ENCODE measurements around the gene POLD4. TPM values are rescaled to one million over a fixed set of nuclear protein-coding genes. Genes with fewer than 3 reads are reported as not detected.
A peak's percentile ranks its signal among the peaks of the same experiment; 100 is the strongest.

The POLD4 gene
- total and polyA plus RNA-seq, 2 of the 13 experiments (the other 11 are each of a cell fraction or from before 2014, with no cell fraction given) = 10.5 to 27.4 TPM

DNA sequence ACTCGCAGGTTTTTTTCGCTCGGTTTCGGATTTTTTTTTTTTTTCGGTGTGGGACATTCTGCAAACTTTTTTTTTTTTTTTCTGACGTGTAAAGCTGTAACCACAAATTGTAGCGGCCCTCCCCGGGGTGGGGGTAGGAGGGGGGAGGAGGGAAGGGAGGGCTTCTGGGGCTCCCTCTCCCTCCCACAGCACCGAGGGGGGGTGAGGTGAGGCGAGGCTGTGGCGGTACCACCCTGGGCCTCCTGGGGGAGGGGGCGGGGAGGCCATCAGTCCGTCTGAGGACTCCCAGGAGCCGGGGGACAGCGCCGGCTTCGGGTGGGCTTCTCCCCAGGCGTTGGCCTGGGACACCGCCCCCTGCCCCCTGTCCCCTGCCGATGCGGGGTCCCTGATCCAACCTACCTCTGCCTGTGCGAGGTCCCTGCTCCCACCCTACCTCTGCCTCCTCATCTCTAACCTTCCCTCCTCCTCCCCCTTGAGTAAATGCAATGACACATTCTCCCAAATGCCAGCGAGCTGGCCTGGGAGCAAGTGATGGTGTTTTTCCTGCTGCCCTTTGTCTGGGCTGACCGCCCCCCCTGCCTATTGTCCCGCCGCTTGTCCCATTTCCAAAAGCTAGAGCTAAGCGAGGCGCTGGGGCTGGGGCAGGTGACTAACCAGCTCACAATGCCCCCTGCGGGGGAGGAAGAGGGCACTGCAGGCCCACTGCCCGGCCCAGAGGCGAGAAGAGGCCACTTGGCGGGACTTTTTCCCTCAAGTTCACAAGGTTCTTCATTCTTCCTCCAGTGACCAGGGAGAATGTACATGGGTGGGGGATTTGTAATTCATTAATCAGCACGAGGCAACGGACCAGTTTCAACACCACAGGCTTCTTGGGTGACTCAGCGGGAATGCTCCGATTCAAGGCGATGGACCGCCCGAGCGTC lies 20.6 kb upstream of the POLD4 start (continued):
- TF ChIP-seq, protein P1, sequence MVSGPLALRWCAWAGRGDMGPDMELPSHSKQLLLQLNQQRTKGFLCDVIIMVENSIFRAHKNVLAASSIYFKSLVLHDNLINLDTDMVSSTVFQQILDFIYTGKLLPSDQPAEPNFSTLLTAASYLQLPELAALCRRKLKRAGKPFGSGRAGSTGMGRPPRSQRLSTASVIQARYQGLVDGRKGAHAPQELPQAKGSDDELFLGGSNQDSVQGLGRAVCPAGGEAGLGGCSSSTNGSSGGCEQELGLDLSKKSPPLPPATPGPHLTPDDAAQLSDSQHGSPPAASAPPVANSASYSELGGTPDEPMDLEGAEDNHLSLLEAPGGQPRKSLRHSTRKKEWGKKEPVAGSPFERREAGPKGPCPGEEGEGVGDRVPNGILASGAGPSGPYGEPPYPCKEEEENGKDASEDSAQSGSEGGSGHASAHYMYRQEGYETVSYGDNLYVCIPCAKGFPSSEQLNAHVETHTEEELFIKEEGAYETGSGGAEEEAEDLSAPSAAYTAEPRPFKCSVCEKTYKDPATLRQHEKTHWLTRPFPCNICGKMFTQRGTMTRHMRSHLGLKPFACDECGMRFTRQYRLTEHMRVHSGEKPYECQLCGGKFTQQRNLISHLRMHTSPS (CRISPR knock-in tag; IDR thresholded peaks at IDR 0.05; ENCODE audit: low read depth) = no peak
- TF ChIP-seq, protein P2, sequence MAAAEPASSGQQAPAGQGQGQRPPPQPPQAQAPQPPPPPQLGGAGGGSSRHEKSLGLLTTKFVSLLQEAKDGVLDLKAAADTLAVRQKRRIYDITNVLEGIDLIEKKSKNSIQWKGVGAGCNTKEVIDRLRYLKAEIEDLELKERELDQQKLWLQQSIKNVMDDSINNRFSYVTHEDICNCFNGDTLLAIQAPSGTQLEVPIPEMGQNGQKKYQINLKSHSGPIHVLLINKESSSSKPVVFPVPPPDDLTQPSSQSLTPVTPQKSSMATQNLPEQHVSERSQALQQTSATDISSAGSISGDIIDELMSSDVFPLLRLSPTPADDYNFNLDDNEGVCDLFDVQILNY (CRISPR knock-in tag; conservative IDR thresholded peaks at IDR 0.05) = no peak
- TF ChIP-seq, protein P3, sequence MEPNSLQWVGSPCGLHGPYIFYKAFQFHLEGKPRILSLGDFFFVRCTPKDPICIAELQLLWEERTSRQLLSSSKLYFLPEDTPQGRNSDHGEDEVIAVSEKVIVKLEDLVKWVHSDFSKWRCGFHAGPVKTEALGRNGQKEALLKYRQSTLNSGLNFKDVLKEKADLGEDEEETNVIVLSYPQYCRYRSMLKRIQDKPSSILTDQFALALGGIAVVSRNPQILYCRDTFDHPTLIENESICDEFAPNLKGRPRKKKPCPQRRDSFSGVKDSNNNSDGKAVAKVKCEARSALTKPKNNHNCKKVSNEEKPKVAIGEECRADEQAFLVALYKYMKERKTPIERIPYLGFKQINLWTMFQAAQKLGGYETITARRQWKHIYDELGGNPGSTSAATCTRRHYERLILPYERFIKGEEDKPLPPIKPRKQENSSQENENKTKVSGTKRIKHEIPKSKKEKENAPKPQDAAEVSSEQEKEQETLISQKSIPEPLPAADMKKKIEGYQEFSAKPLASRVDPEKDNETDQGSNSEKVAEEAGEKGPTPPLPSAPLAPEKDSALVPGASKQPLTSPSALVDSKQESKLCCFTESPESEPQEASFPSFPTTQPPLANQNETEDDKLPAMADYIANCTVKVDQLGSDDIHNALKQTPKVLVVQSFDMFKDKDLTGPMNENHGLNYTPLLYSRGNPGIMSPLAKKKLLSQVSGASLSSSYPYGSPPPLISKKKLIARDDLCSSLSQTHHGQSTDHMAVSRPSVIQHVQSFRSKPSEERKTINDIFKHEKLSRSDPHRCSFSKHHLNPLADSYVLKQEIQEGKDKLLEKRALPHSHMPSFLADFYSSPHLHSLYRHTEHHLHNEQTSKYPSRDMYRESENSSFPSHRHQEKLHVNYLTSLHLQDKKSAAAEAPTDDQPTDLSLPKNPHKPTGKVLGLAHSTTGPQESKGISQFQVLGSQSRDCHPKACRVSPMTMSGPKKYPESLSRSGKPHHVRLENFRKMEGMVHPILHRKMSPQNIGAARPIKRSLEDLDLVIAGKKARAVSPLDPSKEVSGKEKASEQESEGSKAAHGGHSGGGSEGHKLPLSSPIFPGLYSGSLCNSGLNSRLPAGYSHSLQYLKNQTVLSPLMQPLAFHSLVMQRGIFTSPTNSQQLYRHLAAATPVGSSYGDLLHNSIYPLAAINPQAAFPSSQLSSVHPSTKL (CRISPR knock-in tag; IDR thresholded peaks at IDR 0.05) = no peak; the same call in 1 of the 2 replicates
- no peak for TF ChIP-seq ZNF350 (CRISPR knock-in tag; IDR thresholded peaks at IDR 0.05; ENCODE audit: borderline replicate concordance, low read depth)
- peak; percentile 35; the same call in 1 of the 2 replicates for TF ChIP-seq TAF1 (CRISPR knock-in tag; IDR thresholded peaks at IDR 0.05)
- TF ChIP-seq, protein P4, sequence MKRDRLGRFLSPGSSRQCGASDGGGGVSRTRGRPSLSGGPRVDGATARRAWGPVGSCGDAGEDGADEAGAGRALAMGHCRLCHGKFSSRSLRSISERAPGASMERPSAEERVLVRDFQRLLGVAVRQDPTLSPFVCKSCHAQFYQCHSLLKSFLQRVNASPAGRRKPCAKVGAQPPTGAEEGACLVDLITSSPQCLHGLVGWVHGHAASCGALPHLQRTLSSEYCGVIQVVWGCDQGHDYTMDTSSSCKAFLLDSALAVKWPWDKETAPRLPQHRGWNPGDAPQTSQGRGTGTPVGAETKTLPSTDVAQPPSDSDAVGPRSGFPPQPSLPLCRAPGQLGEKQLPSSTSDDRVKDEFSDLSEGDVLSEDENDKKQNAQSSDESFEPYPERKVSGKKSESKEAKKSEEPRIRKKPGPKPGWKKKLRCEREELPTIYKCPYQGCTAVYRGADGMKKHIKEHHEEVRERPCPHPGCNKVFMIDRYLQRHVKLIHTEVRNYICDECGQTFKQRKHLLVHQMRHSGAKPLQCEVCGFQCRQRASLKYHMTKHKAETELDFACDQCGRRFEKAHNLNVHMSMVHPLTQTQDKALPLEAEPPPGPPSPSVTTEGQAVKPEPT (CRISPR knock-in tag; IDR thresholded peaks at IDR 0.05; ENCODE audit: low read depth) = no peak
- TF ChIP-seq, protein P5, sequence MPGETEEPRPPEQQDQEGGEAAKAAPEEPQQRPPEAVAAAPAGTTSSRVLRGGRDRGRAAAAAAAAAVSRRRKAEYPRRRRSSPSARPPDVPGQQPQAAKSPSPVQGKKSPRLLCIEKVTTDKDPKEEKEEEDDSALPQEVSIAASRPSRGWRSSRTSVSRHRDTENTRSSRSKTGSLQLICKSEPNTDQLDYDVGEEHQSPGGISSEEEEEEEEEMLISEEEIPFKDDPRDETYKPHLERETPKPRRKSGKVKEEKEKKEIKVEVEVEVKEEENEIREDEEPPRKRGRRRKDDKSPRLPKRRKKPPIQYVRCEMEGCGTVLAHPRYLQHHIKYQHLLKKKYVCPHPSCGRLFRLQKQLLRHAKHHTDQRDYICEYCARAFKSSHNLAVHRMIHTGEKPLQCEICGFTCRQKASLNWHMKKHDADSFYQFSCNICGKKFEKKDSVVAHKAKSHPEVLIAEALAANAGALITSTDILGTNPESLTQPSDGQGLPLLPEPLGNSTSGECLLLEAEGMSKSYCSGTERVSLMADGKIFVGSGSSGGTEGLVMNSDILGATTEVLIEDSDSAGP (CRISPR knock-in tag; IDR thresholded peaks at IDR 0.05; ENCODE audit: borderline replicate concordance) = no peak
- TF ChIP-seq SMARCC2 (IDR thresholded peaks at IDR 0.05) = no peak
- TF ChIP-seq HOXA5 (CRISPR knock-in tag; IDR thresholded peaks at IDR 0.05) = no peak
- TF ChIP-seq, protein P6, sequence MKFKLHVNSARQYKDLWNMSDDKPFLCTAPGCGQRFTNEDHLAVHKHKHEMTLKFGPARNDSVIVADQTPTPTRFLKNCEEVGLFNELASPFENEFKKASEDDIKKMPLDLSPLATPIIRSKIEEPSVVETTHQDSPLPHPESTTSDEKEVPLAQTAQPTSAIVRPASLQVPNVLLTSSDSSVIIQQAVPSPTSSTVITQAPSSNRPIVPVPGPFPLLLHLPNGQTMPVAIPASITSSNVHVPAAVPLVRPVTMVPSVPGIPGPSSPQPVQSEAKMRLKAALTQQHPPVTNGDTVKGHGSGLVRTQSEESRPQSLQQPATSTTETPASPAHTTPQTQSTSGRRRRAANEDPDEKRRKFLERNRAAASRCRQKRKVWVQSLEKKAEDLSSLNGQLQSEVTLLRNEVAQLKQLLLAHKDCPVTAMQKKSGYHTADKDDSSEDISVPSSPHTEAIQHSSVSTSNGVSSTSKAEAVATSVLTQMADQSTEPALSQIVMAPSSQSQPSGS (CRISPR knock-in tag; IDR thresholded peaks at IDR 0.05) = no peak
